GM12878 (cell line): ENCODE measurements around the gene SMC5.

ENCODE experiments used
- JUNB ChIP-seq: IDR thresholded peaks from 2 replicates; pipeline ENCODE4 v1.6.1; 2016; ENCODE audit warnings: antibody characterized with exemption, mild to moderate bottlenecking
- TARDBP ChIP-seq: IDR thresholded peaks from 2 replicates; pipeline ENCODE4 v1.6.1; 2016; ENCODE audit warnings: borderline replicate concordance
- ZSCAN29 ChIP-seq: fragments of 450-650 bp; IDR thresholded peaks from 2 replicates; pipeline ENCODE4 v1.6.1; 2017; ENCODE audit warnings: mild to moderate bottlenecking, moderate library complexity
- TF ChIP-seq, protein P1 (sequence below): IDR thresholded peaks from 2 replicates; pipeline ENCODE4 v1.6.1; 2011; ENCODE audit warnings: borderline replicate concordance, low read depth, mild to moderate bottlenecking, moderate library complexity, low read length; ENCODE audit not compliant: insufficient read depth, poor library complexity, severe bottlenecking

DNA sequence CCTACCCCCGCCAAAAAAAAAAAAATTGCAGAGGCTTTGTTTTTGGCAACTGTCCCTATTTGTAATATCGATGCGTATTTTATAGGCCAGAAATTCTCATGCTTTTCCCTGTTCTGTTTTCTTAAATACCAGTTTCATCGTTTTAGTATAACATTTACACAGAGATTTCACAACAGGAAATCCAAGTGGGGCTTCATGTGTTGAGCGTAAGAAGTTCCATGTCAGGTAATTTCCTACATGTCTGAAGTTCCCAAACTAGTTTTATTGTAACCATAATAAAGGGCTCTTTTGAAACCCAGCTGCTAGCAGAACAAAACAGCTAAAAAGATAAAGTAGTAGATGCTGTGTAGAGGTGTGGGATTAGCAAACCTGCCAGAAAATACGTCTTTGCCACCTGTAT, 4.2 kb downstream of the SMC5 start:
- TF ChIP-seq JUNB (no peak), ZSCAN29 (no peak), TARDBP (no peak)
- TF ChIP-seq, protein P1, sequence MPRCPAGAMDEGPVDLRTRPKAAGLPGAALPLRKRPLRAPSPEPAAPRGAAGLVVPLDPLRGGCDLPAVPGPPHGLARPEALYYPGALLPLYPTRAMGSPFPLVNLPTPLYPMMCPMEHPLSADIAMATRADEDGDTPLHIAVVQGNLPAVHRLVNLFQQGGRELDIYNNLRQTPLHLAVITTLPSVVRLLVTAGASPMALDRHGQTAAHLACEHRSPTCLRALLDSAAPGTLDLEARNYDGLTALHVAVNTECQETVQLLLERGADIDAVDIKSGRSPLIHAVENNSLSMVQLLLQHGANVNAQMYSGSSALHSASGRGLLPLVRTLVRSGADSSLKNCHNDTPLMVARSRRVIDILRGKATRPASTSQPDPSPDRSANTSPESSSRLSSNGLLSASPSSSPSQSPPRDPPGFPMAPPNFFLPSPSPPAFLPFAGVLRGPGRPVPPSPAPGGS: no peak
